GM18520 (cell line): ENCODE results near the gene GPR42.

Experiments
- ATAC-seq: cut with Tn5 transposase; IDR thresholded peaks from one replicate; pipeline ENCODE4 v1.9.1; 2021; ENCODE audit not compliant: unreplicated experiment

The GPR42 gene

GRCh38 chr19:35417713-35418534 lies 47.1 kb downstream of the GPR42 start:
- peak; percentile 45 for ATAC-seq

- no peak for ATAC-seq
Observed at GRCh38 chr19:35419046-35419445, 48.2 kb downstream of the GPR42 start.

GRCh38 chr19:35419805-35420204 lies 48.9 kb downstream of the GPR42 start:
- no peak for ATAC-seq

GRCh38 chr19:35421362-35421761 lies 50.5 kb downstream of the GPR42 start:
- no peak for ATAC-seq
